Natural killer cell treated with Interleukin-12 subunit alpha and Interleukin-12 subunit beta and Interleukin-15 and Interleukin-18, amount 100 ng/mL, for 72 hours (primary cell): Measurements from ENCODE around the gene YWHAQ. TPM values are rescaled to one million over a fixed set of nuclear protein-coding genes. Genes with fewer than 3 reads are reported as not detected.

Experiments used
- ATAC-seq, 2 donors: fragments of 150-1000 bp; cut with Tn5 transposase in 1 of 2; sonication (Bioruptor Pico), chemical (Tn5 transposase) in 1 of 2; 2 replicates each; pipeline ENCODE4 v1.10.0; 2021
- DNase-seq: peaks from one replicate; pipeline ENCODE4 v3.0.0; 2022; ENCODE audit warnings: low spot score
- H3K27ac Mint-ChIP-seq, 2 donors: 1 replicate in 1 of 2; 2 replicates in 1 of 2; pipeline ENCODE4 v1.8.0; 2022; ENCODE audit warnings: mixed read lengths in 2 of 2, mild to moderate bottlenecking in 1 of 2, moderate library complexity in 1 of 2
- H3K27me3 Mint-ChIP-seq, 2 donors: 1 replicate in 1 of 2; 2 replicates in 1 of 2; pipeline ENCODE4 v1.8.0; 2022; ENCODE audit warnings: mixed read lengths in 2 of 2
- H3K36me3 Mint-ChIP-seq: one replicate; pipeline ENCODE4 v1.8.0; 2022; ENCODE audit warnings: mixed read lengths
- H3K4me1 Mint-ChIP-seq, 2 donors: 1 replicate in 1 of 2; 2 replicates in 1 of 2; pipeline ENCODE4 v1.8.0; 2022; ENCODE audit warnings: low read depth in 2 of 2, mixed read lengths in 2 of 2, mild to moderate bottlenecking in 1 of 2
- H3K4me3 Mint-ChIP-seq: one replicate; pipeline ENCODE4 v1.8.0; 2022; ENCODE audit warnings: mixed read lengths
- H3K9me3 Mint-ChIP-seq: 2 replicates; pipeline ENCODE4 v1.8.0; 2022; ENCODE audit warnings: mixed read lengths
- total RNA-seq, 2 donors: library from RNA; stranded (reverse); gene quantifications; one replicate each; pipeline ENCODE4 v1.2.3, GENCODE V29; 2022

The YWHAQ gene
- total RNA-seq, 2 donors from 2014 or later: 221 to 318 TPM

DNA sequence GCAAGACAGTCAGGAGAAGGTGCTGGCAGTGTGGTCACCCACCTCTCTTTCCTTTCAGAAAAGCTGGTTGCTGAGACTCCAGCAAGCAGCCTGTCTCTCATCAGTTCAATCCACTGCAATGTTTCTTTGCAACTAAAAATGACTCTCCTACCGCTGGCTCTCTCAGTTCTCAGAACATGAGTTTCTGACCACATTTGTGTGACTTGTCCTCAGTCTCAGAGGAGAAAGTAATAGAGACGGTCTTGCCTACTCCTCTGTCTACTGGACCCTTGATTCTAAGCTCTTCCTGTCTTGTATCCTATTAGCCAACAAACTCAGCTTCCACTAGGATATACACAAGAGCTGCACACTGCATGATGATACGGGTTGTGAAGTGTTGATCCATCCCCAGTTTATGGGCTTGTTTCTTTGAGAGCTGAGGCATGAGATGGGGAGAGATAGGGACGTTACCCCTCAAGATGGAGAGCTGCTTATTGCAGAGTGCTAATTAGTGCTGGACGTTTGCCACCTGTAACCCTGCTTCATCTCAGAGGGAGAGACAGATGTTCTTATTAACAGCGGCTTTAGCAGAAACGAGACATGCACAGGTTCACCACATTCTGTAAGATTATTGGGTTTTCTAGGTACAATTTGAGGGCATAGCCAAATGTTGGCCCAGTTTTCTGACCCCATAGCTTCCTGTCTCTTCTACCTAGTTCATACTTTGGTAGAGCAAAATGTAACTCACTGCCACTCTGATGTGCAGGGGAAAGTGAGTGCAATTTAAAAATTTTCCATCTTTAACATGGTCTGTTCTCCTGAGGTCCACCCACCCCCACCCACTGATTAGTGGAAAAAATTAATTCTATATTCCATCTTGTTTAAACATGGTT, 32.4 kb upstream of the YWHAQ start:
- peak overlapping the region; percentile 2 to 51 for H3K27ac Mint-ChIP-seq
- ATAC-seq (peak; percentile 15 to 53), DNase-seq (no peak)
- no peaks in the 10 kb centered on the region for H3K27me3 Mint-ChIP-seq
- no peaks in the 10 kb centered on the region for H3K36me3 Mint-ChIP-seq
- H3K4me3 Mint-ChIP-seq: peak overlapping the region; percentile 23
- peaks cover 18 to 26% of the 10 kb centered on the region in 2 donors for H3K4me1 Mint-ChIP-seq
- H3K9me3 Mint-ChIP-seq: no peaks in the 10 kb centered on the region

DNA sequence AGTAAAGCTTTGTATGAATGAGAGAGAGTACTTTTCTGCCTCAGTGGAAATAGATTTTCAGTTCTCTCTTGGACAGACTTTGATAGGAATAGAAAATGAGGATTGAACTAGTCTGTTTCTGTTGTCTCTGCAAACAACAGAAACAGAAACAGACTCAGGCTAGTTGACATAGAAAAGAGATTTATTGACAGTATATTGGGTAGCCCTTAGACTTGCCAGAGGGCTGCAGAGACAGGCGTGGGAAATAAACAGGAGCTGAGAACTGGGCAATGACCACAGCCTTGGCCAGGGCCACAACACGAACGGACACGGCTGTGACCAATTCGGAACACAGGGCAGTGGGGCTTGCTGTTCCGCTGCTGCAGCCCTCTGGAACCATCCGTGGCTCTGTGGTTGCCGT, 30.5 kb upstream of the YWHAQ start:
- DNase-seq: no peak
- Mint-ChIP-seq H3K4me3 (no peak overlapping the region), H3K4me1 (peaks cover 38 to 40% of the 10 kb centered on the region in 2 donors), H3K27me3 (no peaks in the 10 kb centered on the region), H3K27ac (no peak overlapping the region), H3K9me3 (no peaks in the 10 kb centered on the region), H3K36me3 (no peaks in the 10 kb centered on the region)
- no peak for ATAC-seq

DNA sequence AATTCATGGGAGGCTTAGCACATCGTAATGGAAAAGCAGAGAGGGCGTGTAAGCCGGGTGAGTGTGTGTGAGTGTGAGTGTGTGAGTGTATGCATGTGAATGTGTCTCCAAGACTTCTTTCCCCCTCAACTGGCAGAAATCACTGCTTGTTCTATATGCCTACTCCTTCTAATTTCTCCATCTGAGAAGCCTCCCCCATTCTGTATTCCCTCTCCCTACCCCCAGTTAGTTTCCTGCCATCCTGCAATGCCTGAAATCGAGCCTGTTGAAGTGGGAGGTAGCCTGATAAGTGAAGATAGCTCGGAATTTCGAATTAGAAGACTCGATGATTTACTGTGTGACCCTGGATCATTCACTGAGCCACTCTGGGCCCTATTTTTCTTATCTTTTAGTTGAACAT, 30.0 kb upstream of the YWHAQ start:
- Mint-ChIP-seq H3K27me3 (no peaks in the 10 kb centered on the region), H3K4me3 (no peak overlapping the region), H3K27ac (no peak overlapping the region), H3K4me1 (peaks cover 43% of the 10 kb centered on the region in 2 donors), H3K9me3 (no peaks in the 10 kb centered on the region), H3K36me3 (no peaks in the 10 kb centered on the region)
- no peak for ATAC-seq
- DNase-seq: no peak

DNA sequence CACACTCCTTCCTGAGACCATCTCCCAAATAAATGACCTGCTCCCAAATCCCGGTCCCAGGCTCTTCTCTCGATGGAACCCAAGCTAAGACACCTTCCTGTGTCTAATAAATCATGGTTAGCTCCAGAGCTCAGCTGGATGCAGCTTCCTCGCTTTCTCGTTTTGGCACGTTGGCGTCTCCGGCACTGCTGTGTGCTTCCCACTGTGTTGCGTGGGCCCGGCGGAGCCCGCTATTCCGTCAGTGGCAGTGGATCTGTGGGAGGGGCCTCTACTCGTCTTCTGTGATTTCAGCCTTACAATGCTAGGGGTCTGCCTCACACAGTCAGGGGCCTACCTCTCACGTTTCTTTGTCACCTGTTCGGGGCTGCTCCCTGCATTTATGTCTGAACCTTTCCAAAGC, 29.4 kb upstream of the YWHAQ start:
- H3K27ac Mint-ChIP-seq: no peak overlapping the region
- DNase-seq: no peak
- no peaks in the 10 kb centered on the region for H3K27me3 Mint-ChIP-seq
- H3K4me3 Mint-ChIP-seq: no peak overlapping the region
- no peak for ATAC-seq
- no peaks in the 10 kb centered on the region for H3K36me3 Mint-ChIP-seq
- H3K4me1 Mint-ChIP-seq: peaks cover 49% of the 10 kb centered on the region in 2 donors
- H3K9me3 Mint-ChIP-seq: no peaks in the 10 kb centered on the region

DNA sequence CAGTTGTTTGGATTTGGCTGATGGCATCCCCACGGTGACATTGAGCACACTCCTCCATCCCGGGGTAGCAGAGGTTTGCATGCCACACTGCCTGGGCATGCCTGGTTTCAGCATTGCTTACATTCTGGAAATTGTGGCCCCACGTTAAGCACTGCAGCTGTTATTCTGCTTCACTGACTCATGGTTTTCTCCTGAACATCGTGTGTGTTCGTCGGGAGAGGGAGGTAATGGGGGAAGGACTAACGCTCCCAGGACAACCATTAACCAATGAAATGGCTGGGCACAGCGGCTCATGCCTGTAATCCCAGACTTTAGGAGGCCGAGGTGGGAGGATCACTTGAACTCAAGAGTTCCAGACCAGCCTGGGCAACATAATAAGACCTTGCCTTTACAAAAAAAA, 28.2 kb upstream of the YWHAQ start:
- ATAC-seq (no peak), DNase-seq (no peak)
- H3K27ac Mint-ChIP-seq: no peak overlapping the region
- H3K27me3 Mint-ChIP-seq: peaks cover 0 to 2% of the 10 kb centered on the region in 2 donors
- no peaks in the 10 kb centered on the region for H3K9me3 Mint-ChIP-seq
- H3K4me1 Mint-ChIP-seq: peaks cover 44 to 53% of the 10 kb centered on the region in 2 donors
- no peaks in the 10 kb centered on the region for H3K36me3 Mint-ChIP-seq
- H3K4me3 Mint-ChIP-seq: no peak overlapping the region

DNA sequence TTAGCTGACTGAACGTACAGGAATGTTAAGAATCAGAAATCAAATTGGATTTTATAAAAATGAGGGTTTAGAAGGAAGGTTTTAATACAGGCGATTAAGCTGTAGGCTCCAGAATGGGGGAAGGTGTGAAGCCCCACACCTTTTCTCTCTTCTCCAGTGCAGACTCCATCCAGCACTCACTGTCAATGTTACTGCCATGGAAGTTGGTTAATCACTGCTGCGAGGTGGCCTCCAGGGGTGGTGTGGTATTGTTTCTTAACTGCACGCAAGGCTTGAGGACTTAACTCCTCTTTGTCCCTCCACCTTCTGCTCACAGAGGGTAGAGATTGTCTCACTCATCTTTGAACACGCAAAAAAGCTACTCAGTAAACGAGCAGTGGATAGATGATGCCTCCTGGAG, 26.9 kb upstream of the YWHAQ start:
- H3K4me1 Mint-ChIP-seq: peaks cover 37 to 45% of the 10 kb centered on the region in 2 donors
- H3K27me3 Mint-ChIP-seq: peaks cover 0 to 2% of the 10 kb centered on the region in 2 donors
- peak overlapping the region in 1 of 2 donors; percentile 28 for H3K27ac Mint-ChIP-seq
- ATAC-seq (no peak), DNase-seq (no peak)
- peak overlapping the region; percentile 39 for H3K4me3 Mint-ChIP-seq
- H3K36me3 Mint-ChIP-seq: no peaks in the 10 kb centered on the region
- no peaks in the 10 kb centered on the region for H3K9me3 Mint-ChIP-seq

DNA sequence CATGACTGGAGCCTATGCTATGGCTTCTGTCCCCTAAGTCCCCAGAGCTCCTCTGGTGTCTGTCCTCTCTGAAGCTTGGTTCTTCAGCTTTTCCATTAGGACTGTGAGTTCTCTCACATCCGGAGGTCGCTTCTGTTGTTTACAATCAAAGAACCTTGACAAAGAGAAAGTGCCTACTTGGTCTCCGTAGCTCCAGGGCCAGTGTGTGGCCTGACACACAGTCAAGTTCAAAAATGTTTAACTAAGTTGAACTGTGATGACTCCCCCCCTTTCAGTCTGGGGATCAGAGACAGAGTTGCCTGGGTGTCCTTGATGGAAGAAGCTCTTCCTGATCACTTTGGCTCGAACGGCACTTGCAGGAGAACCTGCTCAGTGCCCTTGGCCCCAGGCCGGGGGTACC, 26.3 kb upstream of the YWHAQ start:
- peak overlapping the region; percentile 28 to 89 for H3K27ac Mint-ChIP-seq
- no peaks in the 10 kb centered on the region for H3K36me3 Mint-ChIP-seq
- DNase-seq (no peak), ATAC-seq (no peak)
- peaks cover 2 to 3% of the 10 kb centered on the region in 2 donors for H3K27me3 Mint-ChIP-seq
- H3K4me1 Mint-ChIP-seq: peaks cover 36 to 47% of the 10 kb centered on the region in 2 donors
- peak overlapping the region; percentile 39 for H3K4me3 Mint-ChIP-seq
- H3K9me3 Mint-ChIP-seq: peaks cover 2% of the 10 kb centered on the region

DNA sequence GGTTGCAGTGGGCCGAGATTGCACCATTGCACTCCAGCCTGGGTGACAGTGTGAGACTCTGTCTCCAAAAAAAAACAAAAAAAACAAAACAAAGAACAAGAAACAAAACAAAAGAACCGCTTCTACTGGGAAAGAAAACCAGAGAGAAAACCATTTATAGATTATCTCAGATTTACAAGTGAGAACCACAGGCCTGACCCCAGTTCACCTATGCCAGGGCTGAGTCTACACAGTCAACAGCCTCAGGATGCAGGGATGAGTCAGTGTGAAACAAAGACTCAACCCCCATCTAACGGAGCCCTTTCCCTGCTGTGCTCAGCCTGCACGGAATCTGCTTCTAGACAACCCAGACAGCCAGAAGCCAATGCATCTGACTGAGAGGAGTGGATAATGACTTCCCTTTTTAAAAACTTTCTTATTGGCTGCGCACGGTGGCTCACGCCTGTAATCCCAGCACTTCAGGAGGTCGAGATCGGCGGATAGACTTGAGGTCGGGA, 25.5 kb upstream of the YWHAQ start:
- Mint-ChIP-seq H3K4me3 (peak overlapping the region; percentile 80), H3K27ac (peak overlapping the region; percentile 86 to 89), H3K9me3 (peaks cover 5% of the 10 kb centered on the region), H3K4me1 (peaks cover 36 to 50% of the 10 kb centered on the region in 2 donors), H3K27me3 (peaks cover 2 to 5% of the 10 kb centered on the region in 2 donors), H3K36me3 (no peaks in the 10 kb centered on the region)
- DNase-seq: peak; percentile 77
- peak; percentile 93 to 94 for ATAC-seq

DNA sequence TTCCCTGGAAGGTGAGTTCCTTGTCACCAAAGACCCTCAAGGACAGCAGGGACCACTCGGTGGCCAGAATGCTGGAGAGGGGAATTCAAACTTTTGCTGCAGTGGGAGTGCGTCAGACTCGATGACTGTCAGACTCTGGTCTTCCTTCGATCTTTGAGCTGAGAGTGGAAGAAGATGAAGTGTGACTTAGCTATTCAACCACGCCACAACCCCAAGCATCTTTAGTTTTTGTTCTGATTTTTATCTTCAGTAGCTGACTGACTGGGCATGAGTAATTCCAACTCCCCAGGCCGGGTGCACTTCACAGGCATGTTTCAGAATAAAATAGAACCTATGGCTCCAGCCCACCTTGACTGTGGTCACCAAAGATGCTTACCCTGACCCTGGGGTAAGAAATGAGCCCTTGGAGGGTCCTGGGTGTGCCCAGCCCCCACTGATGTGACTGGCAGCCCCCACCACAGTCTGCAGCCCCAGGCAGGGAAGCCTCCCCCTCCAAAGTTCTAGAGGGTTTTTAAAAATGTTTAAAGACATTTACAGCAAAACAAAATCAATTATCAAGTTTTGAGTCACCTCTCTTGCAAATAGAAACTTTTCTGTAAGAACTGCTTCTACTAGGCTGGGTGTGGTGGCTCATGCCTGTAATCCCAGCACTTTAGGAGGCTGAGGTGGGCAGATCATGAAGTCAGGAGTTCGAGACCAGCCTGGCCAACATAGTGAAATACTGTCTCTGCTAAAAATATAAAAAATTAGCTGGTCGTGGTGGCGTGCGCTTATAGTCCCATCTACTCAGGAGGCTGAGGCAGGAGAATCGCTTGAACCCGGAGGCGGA, 24.9 kb upstream of the YWHAQ start:
- H3K27ac Mint-ChIP-seq: peak overlapping the region; percentile 86 to 89
- H3K36me3 Mint-ChIP-seq: no peaks in the 10 kb centered on the region
- ATAC-seq (peak; percentile 86), DNase-seq (no peak)
- peaks cover 5% of the 10 kb centered on the region for H3K9me3 Mint-ChIP-seq
- H3K4me3 Mint-ChIP-seq: peak overlapping the region; percentile 80
- peaks cover 40 to 56% of the 10 kb centered on the region in 2 donors for H3K4me1 Mint-ChIP-seq
- H3K27me3 Mint-ChIP-seq: peaks cover 2 to 5% of the 10 kb centered on the region in 2 donors

DNA sequence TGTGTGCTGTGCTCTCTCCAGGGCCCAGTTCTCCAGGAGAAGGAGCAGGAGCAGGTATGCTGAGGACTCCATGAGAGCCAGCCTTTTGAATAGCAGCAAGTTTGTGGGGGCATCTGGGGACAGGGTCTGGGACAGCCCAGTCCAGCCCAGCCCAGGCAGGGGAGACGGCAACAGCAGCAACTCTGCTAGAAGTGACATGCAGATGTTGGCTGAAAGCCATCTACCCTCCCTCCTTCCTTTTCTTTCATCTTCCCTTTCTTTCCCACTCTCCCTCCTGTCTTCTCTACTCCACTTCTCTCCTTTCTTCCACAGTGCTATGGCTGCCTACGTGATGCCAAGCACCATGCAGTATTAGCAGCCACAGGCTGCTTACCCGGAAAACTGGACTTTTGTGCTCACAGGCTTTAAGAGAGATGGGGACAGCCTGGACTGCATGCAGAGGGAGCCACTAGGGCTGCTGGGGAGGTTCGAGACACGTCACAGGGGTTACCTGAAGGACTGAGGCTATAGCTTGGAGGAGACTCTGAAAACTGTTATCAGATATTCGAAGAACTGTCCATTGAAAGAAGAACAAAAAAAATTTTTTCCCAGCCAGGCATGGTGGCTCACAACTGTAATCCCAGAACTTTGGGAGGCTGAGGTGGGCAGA, 23.8 kb upstream of the YWHAQ start:
- Mint-ChIP-seq H3K27ac (peak overlapping the region; percentile 60 to 89), H3K27me3 (peaks cover 2 to 5% of the 10 kb centered on the region in 2 donors), H3K36me3 (no peaks in the 10 kb centered on the region), H3K4me1 (peaks cover 48 to 63% of the 10 kb centered on the region in 2 donors), H3K4me3 (peak overlapping the region; percentile 62), H3K9me3 (peaks cover 5% of the 10 kb centered on the region)
- no peak for DNase-seq
- ATAC-seq: no peak

DNA sequence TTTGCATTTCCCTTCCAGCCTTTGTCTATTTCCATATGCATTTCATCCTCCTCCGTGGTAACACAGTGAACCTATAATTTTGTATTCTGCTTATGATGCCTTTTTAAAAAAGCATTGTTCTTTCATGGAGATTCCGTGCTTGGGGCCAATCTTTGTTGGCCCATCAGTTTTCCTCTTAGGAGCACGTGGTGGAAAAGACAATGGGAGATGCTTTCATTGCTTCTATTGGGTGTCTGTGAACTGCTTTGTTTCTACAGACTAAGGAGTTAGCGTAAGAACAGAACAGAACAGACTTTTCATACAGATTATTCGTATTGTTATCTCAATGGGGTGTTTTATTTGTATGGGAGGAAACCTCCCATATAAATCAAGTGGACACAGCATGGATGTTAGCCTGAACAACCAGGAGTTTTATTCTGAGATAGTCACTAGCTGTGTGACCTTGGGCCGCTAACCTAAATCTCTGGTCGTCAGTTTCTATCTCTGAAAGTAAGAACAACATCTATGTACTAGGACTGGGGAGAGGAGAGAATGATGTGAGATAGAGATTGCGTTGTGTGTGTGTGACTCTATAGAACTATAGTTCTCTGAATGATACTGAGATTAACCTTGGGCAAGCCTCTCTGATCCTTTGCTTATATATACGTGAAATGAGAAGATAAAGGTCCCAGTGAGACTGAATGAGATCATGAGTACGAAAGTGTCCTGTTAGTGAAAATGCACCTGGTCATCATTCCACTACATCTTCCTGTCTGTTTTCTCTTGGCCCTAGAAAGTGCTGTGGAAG, 22.9 kb upstream of the YWHAQ start:
- peaks cover 48 to 63% of the 10 kb centered on the region in 2 donors for H3K4me1 Mint-ChIP-seq
- no peak for ATAC-seq

DNA sequence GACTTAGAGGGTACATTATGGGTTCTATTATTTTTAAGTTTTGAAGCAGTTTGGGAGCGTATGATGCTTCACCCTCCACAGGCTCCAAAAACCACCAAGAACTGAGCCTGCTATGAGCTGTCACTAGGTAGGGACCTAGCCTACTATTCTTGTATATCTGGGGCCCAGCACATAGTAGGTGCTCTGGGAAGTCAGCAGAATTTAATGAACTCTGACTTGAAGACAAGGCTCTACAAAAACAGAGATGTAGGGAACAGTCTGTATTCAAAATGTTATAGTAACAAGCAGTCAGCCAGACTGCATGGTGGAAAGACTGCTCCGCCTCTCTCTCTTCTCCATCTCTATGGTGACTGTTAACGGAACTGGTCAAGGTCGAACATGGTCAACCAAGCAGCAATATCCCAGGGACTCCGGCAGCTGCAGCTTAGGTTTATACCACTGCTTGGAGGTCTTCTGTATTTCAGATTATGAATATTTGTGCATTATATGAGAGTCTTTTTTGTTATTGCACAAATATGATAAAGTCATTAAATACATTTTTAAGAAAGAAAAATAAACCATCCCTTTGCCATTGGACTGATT, 22.2 kb upstream of the YWHAQ start:
- Mint-ChIP-seq H3K4me1 (peaks cover 46 to 60% of the 10 kb centered on the region in 2 donors), H3K27me3 (peaks cover 2 to 5% of the 10 kb centered on the region in 2 donors), H3K27ac (no peak overlapping the region), H3K4me3 (no peak overlapping the region), H3K9me3 (peaks cover 5% of the 10 kb centered on the region), H3K36me3 (no peaks in the 10 kb centered on the region)
- no peak for DNase-seq
- ATAC-seq: no peak

More for the DNA sequence above, 22.9 kb upstream of the YWHAQ start:
- H3K9me3 Mint-ChIP-seq: peaks cover 5% of the 10 kb centered on the region
- H3K27ac Mint-ChIP-seq: peak overlapping the region; percentile 60 to 89
- peak overlapping the region; percentile 62 for H3K4me3 Mint-ChIP-seq
- H3K27me3 Mint-ChIP-seq: peaks cover 2 to 5% of the 10 kb centered on the region in 2 donors
- H3K36me3 Mint-ChIP-seq: no peaks in the 10 kb centered on the region
- no peak for DNase-seq
